ENCODE data around the gene CCDC8.

GRCh38 chr19:46411088-46411924, 2.1 kb downstream of the CCDC8 start:
- no peak for TF ChIP-seq CTCF (IDR thresholded peaks at IDR 0.05)
- TF ChIP-seq POLR2AphosphoS5 (IDR thresholded peaks at IDR 0.05): no peak
- TF ChIP-seq POLR2A (IDR thresholded peaks at IDR 0.05; ENCODE audit: low read depth): no peak
- no peak for TF ChIP-seq EP300 (IDR thresholded peaks at IDR 0.05)
